Right ventricle myocardium inferior (tissue), 1 donor: ENCODE measurements around the gene CST6. TPM values are rescaled to one million over a fixed set of nuclear protein-coding genes. Genes with fewer than 3 reads are reported as not detected.
"Not testable (repeated sequence)": the region's sequence is repeated elsewhere in the genome, so short reads cannot be mapped to it uniquely, and the experiment has no call there.

Source experiments
- ATAC-seq: fragments of 200-7000 bp; cut with Tn5 transposase; one replicate; pipeline ENCODE4 v1.9.1; 2020; ENCODE audit warnings: mild to moderate bottlenecking, moderate library complexity
- DNase-seq: peaks from one replicate; pipeline ENCODE4 v3.0.0; 2021; ENCODE audit errors: missing footprints
- intact Hi-C: fragments of 100-400 bp; cut with DNase I; formaldehyde crosslinking; loops from one replicate; pipeline ENCODE4 v1.11.0; 2022
- total RNA-seq: library from RNA; stranded (reverse); fragmentation: NEBNext Ultra II Directional; extraction: Animal tissue kit (Norgen Biotek cat#: 25700); gene quantifications from one replicate; pipeline ENCODE4 v1.2.1, GENCODE V29; 2021
- donor health status: DM: no; HTN: yes; CAD: no; lungs with severe emphysema.

CST6 gene
- total RNA-seq, 1 donor from 2014 or later: not detected

- ATAC-seq (peak; percentile 10), DNase-seq (no peak)
- intact Hi-C loops: no loop called here
These were observed 29.6 kb upstream of the CST6 start for GRCh38 chr11:65981972-65982823.

- intact Hi-C loops: no loop called here
- ATAC-seq (no peak), DNase-seq (no peak)
These were observed 28.8 kb upstream of the CST6 start for GRCh38 chr11:65982824-65983588.

- intact Hi-C loops: no loop called here
- ATAC-seq: no peak
- DNase-seq: no peak
These were observed 28.2 kb upstream of the CST6 start for GRCh38 chr11:65983589-65983987.

DNA sequence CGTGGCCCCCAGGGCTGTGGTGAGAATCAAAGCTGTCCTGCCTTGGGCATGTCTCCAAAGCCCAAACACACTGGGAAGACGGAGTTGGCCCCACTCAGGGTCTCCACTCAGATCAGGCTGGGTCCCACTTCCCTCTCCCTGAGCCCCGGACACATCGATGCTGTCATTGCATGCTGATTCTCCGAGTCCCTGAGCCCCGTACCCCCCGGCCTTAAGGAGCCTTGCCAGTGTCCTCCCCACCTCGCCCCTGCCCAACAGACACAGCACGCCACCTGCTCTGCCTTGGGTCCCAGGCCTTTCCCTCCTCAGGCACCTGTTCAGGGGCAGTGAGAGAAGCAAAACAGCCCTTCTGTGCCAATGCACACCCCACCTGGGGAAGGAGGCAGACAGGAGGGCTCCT lies 24.5 kb upstream of the CST6 start:
- ATAC-seq: no peak
- intact Hi-C loops: no loop called here
- no peak for DNase-seq

GRCh38 chr11:65988791-65989592 lies 22.8 kb upstream of the CST6 start:
- DNase-seq (peak; percentile 81), ATAC-seq (peak; percentile 99)
- intact Hi-C loops: loop anchor here (1.0 to 2.0 kb wide), 4 partner anchors 105 to 276 kb away; partner anchors contain the start of genes AP5B1 and KAT5

DNA sequence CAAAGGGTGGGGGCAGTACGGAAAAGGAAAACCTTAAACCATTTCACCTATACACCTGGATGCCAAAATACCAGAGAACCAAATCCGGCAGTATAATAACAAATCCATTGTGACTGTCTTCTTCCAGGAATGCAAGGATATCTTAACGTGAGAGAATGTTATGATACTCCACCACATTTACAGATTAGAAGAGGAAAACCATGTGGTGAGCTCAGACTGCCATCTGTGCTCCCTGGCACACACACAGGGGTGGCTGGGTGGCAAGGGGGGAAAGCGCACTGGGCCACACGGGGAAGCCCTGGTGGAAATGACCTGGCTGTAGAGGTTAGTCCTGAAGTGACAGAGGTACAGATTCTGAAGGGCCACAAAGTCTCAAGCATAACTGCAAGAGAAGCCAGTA lies 19.8 kb upstream of the CST6 start:
- no peak for DNase-seq
- intact Hi-C loops: no loop called here
- no peak for ATAC-seq

DNA sequence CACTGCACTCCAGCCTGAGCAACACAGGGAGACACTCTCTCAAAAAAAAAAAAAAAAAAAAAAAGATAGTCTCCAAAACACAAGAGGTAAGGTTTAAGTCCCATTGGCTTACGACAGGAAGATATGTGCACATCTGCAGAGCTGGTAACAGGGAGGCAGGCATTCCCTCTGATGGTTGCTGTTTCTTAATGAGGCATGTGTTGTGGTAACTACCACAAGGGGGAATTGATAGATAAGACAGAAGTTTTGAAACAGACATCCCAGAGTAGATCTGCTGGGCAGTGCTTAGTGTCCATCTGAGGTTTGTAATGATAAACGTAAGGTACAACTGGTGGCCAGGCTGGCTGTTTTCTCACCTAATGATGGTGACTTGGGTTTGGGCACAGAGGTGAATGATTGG lies 14.5 kb upstream of the CST6 start:
- no peak for ATAC-seq
- no peak for DNase-seq
- intact Hi-C loops: no loop called here

GRCh38 chr11:66001942-66002647 lies 9.7 kb upstream of the CST6 start, which contains the start of the genes BANF1 and EIF1AD:
Gene BANF1, plus strand, starts transcription at chr11:66002503. Its CDS starts 748 bp downstream, at chr11:66003251.
Gene EIF1AD, minus strand, starts transcription at chr11:66002157. Its CDS starts 1,768 bp downstream, at chr11:66000389.
- ATAC-seq (peak; percentile 93), DNase-seq (peak; percentile 93)
- intact Hi-C loops: loop anchor here (1.0 kb wide), 1 partner anchor 41 kb away; the partner anchor contains the start of gene SART1

DNA sequence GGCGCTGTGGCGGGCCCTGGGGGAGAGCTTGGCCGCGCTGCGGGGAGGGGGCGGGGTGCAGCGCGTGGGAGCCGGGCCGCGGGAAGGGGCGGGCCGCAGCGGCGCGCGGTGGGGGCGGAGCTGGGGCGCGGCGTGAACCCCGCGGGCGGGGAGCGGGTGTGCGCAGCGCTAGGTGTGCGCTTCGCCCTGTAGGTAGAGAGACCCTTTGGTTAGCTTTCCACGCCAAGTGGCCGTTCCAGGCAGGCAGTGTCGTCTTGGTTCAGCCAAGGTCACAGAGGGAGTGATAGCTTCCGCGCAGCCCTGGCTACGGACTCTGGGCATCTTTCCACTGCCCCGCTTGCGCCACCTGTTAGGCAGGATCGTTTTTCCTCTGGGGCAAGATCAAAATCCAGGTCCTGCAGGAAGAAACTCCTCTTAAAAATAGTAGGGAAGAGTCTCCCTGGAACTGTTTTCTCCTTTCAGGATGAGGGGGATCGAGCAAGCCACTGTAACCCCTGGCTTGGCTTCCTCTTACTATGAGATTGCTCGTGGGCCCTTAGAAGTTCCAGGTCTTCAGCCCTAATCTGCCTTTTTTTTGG lies 9.1 kb upstream of the CST6 start:
- DNase-seq: no peak
- intact Hi-C loops: loop anchor here (1.0 kb wide), 1 partner anchor 41 kb away; the partner anchor contains the start of gene SART1

DNA sequence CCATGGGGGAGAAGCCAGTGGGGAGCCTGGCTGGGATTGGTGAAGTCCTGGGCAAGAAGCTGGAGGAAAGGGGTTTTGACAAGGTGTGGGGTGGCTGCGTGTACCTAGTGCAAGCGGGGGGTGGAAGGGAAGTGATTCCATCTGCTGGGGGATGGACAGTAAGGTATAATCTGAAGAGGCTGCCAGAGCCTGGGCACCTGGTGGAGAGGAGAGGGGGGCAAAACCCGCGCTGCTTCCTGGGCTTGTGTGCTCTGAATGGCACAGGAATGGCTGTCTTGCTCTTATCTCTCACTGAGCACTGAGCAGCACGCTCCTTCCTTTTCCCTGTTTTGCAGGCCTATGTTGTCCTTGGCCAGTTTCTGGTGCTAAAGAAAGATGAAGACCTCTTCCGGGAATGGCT lies 8.5 kb upstream of the CST6 start:
- intact Hi-C loops: no loop called here
- ATAC-seq (no peak), DNase-seq (no peak)

More for the DNA sequence above, 9.1 kb upstream of the CST6 start:
- ATAC-seq: peak; percentile 84

- DNase-seq: no peak
- no peak for ATAC-seq
- intact Hi-C loops: no loop called here
These were observed 7.6 kb upstream of the CST6 start for GRCh38 chr11:66004186-66004585.

GRCh38 chr11:66006134-66006890 lies 5.5 kb upstream of the CST6 start:
- ATAC-seq (no peak), DNase-seq (peak; percentile 55)
- intact Hi-C loops: no loop called here

DNA sequence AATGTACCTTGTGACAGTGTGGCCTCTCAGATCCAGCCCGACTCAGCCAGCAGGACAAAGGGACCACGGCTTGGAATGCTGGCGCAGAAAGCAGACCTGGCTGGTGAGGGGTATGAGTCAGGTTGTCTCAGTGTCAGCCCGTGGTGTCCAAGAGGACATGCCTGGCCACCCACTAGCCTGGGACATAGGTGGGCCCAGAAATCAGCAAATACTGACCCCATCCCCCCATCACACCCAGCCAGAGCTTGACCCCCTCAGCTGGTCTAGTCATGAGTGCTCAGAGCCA lies 5.0 kb upstream of the CST6 start:
- DNase-seq (no peak), ATAC-seq (no peak)
- intact Hi-C loops: no loop called here

DNA sequence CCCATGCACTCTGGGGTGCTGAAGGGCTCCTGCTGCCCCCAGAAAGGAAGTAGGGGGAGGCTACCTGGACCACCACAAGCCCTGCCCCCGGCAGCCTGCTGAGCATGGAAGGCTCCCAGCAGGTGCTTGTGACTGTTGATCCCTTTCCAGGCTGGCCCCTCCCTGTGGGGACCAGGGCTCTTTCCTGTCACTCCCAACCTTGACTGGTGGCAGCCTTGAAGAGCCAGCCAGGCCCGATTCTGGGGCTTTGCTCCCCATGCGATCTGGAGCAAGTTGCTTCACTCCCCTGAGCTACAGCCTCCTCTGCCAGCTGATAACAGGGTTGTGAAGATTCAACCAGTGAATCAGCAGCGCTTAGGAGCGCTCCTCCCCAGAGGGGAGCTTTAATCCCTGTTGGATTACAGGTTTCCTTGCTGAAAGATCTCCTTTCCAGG lies 4.6 kb upstream of the CST6 start:
- intact Hi-C loops: no loop called here
- no peak for ATAC-seq
- no peak for DNase-seq

GRCh38 chr11:66008095-66008467 lies 3.7 kb upstream of the CST6 start:
- intact Hi-C loops: no loop called here
- no peak for DNase-seq
- no peak for ATAC-seq

- intact Hi-C loops: no loop called here
- DNase-seq: no peak
- ATAC-seq: no peak
These were observed 3.2 kb upstream of the CST6 start for GRCh38 chr11:66008468-66009101.

- intact Hi-C loops, ATAC-seq, DNase-seq: not testable (repeated sequence)
These were observed 1.8 kb upstream of the CST6 start for GRCh38 chr11:66010036-66010435.
